ENCODE measurements around the gene ACSS3.
"Not testable (repeated sequence)": the region's sequence is repeated elsewhere in the genome, so short reads cannot be mapped to it uniquely, and the experiment has no call there.

Gene ACSS3

DNA sequence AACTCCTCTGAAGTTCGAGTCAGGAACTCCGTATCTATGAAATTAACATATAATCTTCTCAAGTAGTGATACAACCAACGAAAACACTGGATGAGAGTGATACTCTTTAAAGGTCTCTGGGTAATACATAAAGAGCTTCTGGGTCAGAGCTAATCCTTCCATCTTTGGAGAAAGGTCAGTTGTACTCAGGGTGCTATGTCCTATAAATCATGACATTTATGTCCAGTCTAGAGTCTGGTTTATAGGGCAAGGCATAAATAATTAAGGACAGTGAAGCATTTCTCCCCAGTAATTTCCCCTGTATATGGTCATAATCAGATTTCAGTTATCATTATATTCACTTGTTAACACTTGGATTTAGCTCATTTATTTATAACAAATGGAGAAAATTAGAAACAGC, 90.6 kb downstream of the ACSS3 start:
- no peak for DNase-seq

DNA sequence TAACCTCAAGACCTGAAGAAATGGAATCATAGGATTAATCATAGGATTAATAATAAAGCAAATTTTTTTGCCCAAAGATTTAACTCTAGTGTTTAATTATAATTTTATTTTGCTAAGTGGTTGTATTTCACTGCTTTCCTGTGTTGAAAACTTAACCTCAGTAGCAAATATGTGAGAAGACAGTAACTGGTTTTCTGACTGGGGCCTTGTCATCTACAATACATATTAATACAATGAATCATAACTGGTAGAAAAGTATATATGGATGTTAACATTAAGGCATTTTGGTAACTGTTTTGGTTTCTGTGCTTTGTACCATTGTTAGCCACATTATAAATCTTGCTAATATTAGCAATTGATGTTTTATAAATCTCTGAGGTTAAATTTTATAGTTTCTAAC, 92.2 kb downstream of the ACSS3 start:
- DNase-seq: no peak

DNA sequence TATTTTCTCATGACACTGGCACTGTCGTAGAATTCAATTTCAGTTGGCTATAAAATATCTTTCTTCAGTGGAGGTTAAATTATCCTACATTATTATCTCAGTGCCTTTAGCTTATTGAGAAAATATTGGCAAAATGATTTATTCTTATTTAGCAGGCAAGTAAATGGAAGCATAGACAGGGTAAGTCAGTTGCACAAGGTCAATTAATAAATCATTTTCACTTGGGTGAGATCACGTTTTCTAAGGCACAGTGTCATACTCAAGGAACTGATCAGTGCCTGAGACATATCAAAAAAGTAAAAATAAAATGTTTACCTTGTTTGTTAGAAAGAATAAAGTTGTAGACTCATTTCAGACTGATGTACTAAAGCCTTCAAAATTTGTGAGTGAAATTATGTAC, 95.0 kb downstream of the ACSS3 start:
- DNase-seq: no peak

DNA sequence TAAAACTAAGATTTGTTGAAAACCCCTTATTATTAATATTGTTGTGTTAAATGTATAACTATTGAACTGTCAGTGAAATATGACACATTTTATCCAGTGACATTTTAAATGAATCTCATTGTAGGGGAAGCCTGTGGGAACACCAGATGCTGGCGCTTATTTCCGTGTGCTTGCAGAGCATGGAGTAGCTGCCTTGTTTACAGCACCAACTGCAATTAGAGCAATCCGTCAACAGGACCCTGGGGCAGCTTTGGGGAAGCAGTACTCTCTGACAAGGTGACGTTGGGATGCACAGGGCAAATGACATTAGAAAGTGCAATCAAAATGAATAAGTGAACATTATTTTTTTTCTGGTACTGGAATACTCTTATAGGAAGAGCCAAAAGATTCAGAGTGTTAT, 96.8 kb downstream of the ACSS3 start:
- no peak for DNase-seq

DNA sequence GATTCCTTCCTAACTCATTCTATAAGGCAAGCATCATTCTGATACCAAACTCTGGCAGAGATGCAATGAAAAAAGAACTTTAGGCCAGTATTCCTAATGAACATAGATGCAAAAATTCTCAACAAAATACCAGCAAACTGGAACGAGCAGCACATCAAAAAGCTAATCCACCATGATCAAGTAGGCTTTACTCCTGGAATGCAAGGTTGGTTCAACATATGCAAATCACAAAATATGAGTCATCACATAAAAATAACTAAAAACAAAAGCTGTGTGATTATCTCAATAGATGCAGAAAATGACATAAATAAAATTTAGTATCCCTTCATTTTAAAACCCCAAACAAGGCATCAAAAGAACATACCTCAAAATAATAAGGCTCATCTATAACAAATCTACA, 98.9 kb downstream of the ACSS3 start:
- no peak for DNase-seq

DNA sequence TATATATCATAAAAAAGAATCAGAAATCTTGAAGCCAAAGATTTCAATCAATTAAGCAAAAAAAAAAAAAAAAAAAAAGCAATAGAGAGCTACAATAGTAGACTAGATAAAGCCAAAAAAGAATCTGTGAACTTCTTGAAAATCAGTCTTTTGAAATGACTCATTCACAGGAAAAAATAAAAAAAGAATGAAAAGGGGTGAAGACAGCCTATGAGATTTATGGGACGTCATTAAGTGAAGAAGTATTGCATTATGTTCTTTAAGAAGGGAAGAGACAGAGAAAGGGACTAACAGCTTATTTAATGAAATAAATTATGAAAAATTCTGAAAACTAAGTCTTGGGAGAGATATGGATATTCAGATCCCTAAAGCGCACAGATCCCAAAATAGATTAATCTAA, 103.8 kb downstream of the ACSS3 start:
- DNase-seq: no peak

GRCh38 chr12:81187686-81188085, 109.8 kb downstream of the ACSS3 start:
- no peak for DNase-seq

DNA sequence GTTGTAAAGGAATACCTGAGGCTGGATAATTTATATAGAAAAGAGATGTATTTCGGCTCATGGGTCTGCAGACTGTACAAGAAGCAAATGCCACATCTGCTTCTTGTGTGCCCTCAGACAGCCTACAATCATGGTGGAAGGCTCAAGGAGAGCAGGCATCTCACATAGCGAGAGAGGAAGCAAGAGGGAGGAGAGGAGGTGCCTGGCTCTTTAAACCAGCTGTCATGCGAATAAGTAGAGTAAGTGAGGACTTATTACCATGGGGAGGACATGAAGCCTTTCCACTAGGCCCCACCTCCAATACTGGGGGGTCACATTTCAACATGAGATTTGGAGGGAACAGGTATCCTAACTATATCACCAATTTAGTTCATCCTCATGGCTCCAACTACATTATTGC, 118.7 kb downstream of the ACSS3 start:
- no peak for DNase-seq

GRCh38 chr12:81200561-81200960, 122.7 kb downstream of the ACSS3 start:
- DNase-seq: not testable (repeated sequence)

DNA sequence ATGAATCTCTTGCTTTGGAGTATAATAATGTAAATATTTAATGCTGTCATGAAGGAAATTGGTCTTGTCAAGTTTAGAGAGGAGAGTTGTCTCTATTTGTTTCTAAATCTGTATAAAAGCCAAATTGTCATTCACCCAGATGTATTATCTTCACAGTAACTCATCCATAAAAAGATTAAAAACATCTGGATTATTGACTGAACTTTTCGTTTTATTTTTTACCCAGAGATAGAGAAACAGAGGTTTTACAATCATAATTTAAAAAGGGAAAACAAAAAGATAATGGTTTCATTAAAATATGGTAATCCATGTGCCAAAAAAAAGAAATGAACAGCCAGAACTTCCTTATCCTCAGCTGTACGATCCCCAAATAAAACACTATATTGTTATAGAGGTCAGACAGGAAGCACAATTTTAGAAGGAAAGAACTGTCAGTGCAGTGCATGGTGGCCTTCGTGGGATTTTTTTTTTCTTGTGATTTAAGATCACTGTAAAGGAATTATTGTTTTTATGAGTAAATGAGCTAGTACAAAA, 125.9 kb downstream of the ACSS3 start:
- no peak for DNase-seq

DNA sequence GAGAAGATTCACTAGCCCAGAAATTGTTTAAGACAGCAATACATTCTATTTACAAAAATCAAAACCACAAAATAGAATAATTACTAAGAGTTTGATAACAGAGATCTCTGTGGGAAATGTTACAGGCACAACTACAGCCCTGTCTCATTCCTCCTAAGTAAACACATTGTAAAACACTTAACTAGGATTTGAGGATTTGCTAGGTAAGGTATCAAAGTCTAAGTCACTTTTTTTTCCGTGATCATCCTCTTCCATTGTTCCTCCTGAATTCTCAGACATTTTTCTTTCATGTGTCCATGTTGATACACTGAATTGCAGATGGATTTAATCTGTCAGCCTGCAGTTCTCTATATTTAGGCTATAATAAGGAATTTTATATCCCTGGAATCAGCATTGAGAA, 127.5 kb downstream of the ACSS3 start:
- no peak for DNase-seq

DNA sequence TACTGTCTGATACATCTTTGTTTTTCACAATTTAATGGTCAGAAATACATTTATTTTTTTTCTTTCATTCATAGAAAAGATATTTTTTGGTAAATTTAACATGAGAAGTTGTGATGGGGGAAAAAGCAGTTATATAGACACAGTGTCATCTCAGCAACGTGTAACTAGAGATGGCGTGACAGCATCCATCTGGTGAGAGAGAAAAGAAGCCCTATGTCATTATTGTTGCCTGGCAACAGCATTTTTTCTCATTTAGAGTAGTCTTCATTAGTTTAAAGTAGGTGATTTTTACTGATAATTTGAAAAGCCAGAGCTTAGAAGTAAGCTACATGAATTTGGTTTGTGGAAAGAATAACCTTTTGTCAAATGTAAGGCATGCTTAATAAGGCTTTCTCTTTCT, 128.6 kb downstream of the ACSS3 start:
- no peak for DNase-seq

GRCh38 chr12:81207173-81207572, 129.3 kb downstream of the ACSS3 start:
- no peak for DNase-seq

DNA sequence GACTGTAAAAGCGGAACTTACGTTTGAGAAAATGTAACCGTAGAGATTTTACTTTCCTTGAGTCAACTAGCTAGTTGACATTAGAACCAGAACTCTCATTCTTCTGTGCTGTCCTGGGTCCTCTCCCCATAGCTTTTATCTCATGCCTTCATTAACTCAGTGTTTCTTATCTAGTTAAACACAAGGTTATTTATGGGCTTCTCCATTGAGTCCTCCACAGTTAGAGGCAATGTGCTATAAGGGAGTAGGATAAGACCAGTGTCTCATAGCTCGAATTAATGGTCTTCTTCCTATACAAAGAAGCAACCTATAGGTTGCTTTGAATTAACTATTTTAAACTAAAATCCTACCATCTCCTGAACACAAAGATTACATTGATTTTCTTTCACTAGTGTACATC, 129.8 kb downstream of the ACSS3 start:
- no peak for DNase-seq

DNA sequence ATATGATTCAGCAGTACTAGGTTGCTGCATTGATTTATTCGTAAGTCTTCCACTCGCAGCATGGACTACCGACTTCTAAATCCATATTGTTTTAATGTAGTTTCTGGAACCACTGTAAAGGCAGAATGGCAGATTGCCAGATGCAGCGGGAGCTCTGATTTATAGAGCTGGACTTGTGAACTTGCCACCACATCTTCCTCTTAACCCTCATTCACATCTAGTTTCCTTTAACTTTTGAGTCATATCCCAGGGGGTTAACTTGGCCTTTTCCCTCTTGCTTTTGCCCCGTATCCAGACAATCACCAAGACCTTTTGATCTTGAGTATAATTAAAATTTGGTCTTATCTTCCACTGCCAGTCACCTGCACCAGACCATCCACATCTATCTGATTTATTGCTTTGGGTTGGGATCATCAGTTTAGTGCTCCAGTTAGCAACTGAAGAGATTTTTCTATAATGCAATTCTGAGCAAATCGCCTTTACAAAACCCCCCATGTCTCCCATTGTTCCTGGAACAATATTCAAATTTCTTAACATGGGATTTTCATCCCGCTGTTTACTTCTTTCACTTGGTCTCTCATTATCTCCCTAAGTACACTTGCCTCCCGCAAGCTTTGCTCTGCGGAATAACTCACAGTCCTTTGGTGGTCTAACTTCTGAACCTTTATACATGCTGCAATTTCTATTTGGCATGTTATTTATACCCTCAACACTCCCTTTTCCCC, 130.5 kb downstream of the ACSS3 start:
- DNase-seq: no peak

- DNase-seq: no peak
Observed at GRCh38 chr12:81209012-81209411, 131.1 kb downstream of the ACSS3 start.

DNA sequence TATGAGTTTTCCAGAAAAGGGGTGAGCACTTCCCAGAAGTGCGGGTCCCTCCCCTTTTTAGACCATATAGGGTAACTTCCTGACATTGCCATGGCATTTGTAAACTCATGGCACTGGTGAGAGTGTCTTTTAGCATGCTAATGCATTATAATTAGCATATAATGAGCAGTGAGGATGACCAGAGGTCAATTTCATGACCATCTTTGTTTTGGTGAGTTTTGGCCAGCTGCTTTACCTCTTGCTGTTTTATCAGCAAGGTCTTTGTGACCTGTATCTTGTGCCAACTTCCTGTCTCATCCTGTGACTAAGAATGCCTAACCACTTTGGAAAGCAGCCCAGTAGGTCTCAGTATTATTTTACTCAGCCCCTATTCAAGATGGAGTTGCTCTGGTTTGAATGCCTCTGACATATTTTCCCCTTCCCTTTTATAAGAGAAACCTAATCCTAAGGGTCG, 131.9 kb downstream of the ACSS3 start:
- not testable (repeated sequence) for DNase-seq

GRCh38 chr12:81211306-81211705, 133.4 kb downstream of the ACSS3 start:
- DNase-seq: no peak

DNA sequence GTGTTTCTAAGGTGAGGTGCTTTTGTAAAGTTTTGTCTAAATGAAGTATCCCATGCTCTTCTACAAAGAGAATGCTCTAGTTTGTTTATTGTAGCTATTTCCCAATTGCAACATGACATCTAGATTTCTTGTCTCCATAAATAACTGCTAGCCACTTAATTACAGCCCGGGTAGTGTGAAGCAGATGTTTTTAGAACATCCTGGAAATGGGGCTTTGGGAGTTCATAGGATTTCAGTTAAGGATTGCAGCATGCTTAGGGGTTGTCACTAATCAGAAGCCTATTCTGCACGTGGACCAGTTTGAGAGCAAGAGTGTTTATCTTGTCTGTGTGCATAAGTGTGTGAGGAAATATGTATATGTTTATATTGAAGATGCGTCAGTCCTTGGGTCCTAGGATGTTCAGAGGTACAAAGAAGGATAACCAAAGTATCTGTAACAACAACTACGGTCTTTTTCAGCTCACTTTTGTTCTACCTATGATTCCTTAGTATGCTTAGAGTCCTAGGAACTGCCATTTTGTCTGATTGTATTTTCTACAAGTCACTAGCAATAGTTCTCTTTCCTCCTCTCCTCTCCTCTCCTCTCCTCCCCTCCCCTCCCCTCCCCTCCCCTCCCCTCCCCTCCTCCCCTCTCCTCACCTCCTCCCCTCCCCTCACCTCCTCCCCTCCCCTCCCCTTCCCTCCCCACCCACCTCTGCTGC, 135.3 kb downstream of the ACSS3 start:
- DNase-seq: no peak

- no peak for DNase-seq
Observed at GRCh38 chr12:81216739-81217138, 138.9 kb downstream of the ACSS3 start.

DNA sequence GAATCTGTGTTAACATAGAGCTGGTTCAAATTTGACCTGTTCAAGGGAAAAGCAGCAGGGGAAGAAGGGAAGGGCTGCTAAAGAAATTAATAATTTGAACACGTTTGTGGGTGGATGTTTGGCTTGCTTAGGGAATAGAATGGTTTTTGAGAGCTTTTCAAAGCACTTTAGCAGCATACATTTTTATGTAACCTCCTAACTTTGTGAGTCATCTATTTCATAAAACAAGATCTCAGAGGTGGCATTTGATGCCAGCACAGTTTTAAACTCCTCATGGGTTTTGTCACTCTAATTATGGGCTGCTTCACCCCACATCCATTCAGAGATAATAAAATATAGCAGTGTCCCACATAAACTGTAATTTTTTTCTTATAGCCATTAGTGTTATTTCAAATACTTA, 143.8 kb downstream of the ACSS3 start:
- no peak for DNase-seq

- DNase-seq: no peak
Observed at GRCh38 chr12:81222846-81223592, 145.1 kb downstream of the ACSS3 start.

DNA sequence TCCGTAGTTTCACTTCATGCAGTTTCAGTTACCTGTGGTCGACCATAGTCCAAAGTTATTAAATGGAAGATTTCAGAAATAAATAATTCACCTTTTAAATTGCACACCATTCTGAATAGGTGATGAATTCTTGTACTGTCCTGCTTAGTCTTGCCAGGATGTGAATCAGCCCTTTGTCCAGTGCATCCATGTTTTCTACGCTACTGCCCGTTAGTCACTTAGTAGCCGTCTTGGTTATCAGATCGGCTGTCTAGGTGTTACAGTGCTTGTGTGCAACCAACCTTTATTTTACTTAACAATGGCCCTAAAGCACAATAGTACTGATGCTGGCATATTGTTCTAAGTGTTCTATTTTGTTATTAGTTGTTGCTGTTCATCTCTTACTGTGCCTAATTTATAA, 146.7 kb downstream of the ACSS3 start:
- no peak for DNase-seq

- DNase-seq: no peak
Observed at GRCh38 chr12:81229759-81230158, 151.9 kb downstream of the ACSS3 start.
